ENCODE data around the gene COX7B2. TPM values are rescaled to one million over a fixed set of nuclear protein-coding genes. Genes with fewer than 3 reads are reported as not detected.

Gene COX7B2
- total RNA-seq, 2 experiments from 2014 or later = not detected

DNA sequence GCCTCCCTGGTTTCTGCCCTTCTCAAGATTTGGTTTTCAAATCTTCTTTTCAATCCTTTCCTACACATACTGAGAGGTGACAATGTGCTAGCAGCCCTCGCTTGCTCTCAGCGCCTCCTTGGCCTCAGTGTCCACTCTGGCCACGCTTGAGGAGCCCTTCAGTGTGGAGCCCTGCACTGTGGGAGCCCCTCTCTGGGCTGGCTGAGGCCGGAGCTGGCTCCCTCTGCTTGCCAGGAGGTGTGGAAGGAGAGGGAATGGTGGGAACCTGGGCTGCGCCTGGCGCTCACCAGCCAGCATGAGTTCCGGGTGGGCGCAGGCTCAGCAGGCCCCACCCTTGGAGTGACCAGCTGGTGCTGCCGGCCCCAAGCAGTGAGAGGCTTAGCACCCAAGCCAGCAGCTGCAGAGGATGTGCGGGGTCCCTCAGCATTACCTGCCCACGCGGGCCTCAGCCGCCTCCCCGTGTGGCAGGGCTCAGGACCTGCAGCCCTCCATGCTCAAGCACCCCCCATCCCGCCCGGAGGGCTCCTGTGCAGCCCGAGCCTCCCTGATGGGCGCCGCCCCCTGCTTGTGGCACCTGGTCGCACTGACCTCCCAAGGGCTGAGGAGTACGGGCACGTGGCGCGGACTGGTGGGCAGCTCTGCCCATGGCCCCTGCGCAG is 127.5 kb downstream of the COX7B2 start:
- H3K36me3 Mint-ChIP-seq (ENCODE audit: low read depth) = no peaks in the 10 kb centered on the region
- POLR2A ChIA-PET = no interaction called here
- DNase-seq = no peak
- H3K27me3 Mint-ChIP-seq = no peaks in the 10 kb centered on the region
- CTCF ChIA-PET = no interaction called here
- no peaks in the 10 kb centered on the region for H3K4me1 Mint-ChIP-seq
- no peak overlapping the region for H3K27ac Mint-ChIP-seq
- no peaks in the 10 kb centered on the region for H3K9me3 Mint-ChIP-seq
- no peak overlapping the region for H3K4me3 Mint-ChIP-seq

DNA sequence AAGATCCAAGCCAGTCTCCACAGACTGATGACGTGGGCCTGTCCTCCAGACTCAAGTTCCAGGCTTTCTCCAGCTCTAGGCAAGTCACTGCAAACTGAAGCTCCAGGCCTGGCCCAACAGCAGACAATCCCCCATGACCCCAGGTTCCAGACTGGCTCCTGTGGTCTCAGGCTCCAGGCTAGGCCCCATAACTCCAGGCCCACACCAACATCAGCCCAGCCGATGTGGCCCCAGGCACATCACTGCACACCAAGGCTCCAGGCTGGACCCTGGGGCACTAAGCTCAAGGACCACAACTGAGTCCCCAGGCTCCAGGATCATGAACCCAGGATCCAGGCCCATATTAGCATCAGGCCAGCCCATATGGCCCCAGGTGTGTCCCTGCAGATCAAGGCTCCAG is 143.6 kb downstream of the COX7B2 start:
- Mint-ChIP-seq H3K27me3 (no peaks in the 10 kb centered on the region), H3K4me1 (no peaks in the 10 kb centered on the region), H3K4me3 (no peak overlapping the region), H3K9me3 (peaks cover 2% of the 10 kb centered on the region), H3K27ac (no peak overlapping the region), H3K36me3 (ENCODE audit: low read depth) (no peaks in the 10 kb centered on the region)
- no peak for DNase-seq
- POLR2A ChIA-PET = no interaction called here
- CTCF ChIA-PET = no interaction called here

DNA sequence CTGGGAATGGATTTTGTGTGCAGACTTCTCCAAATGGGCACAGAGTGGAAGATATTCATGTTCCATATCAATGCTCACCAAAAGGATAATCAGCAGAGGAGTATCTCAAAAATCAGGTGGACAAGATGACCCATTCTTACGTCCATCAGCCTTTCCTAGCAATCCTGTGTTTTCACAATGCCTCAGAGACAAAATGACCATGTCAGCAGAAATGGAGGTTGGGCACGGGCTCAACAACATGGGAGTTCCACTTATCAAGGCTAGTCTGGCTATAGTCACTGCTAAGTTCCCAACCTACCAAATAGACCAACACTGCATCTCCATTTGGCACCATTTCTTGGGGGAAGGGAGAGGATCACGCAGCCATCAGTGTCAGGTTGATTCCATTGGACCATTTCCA is 179.0 kb downstream of the COX7B2 start:
- Mint-ChIP-seq H3K4me1 (no peaks in the 10 kb centered on the region), H3K27ac (no peak overlapping the region), H3K9me3 (peaks cover 4% of the 10 kb centered on the region), H3K27me3 (no peaks in the 10 kb centered on the region), H3K36me3 (ENCODE audit: low read depth) (no peaks in the 10 kb centered on the region), H3K4me3 (no peak overlapping the region)
- CTCF ChIA-PET = no interaction called here
- DNase-seq = no peak
- POLR2A ChIA-PET = no interaction called here

DNA sequence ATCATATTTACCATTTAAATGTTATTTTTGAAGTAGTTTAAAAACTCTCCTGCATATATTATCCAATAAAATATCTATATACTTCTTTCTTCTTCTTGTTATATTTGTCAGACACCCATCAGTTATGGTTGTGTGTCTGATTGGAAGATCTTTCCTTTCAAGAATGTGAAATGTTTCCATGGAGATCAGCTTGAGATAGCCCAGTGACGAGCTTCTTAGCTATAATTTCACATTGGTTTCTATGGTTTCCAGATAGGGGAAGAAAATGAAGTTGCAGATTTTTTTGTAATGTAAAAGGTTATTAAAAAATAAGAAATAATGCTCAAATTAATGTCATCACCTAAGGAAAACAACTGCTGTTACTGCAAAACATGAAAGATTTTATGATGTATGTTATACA is 189.0 kb downstream of the COX7B2 start:
- Mint-ChIP-seq H3K4me1 (no peaks in the 10 kb centered on the region), H3K4me3 (no peak overlapping the region), H3K27me3 (no peaks in the 10 kb centered on the region), H3K36me3 (ENCODE audit: low read depth) (no peaks in the 10 kb centered on the region), H3K27ac (no peak overlapping the region), H3K9me3 (no peaks in the 10 kb centered on the region)
- ChIA-PET POLR2A (no interaction called here), CTCF (no interaction called here)
- no peak for DNase-seq

DNA sequence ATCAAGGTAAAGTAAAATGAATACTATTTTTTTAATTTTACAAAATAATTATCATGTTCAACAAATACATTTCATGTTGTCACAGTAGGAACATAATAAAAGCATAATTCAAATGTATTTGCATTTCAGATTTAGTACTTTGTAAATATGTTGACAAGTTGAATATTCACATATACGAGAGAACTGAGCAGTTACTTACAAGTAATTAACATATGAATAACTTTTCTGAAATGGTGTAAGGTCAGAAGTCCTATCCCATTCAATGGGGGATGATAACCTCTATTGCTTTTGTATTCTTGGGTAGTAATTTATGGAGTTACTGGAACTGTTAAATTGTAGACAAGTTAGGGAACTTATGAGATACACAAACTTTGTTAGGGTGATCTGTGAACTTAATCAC is 191.1 kb downstream of the COX7B2 start:
- no peak overlapping the region for H3K4me3 Mint-ChIP-seq
- no peak overlapping the region for H3K27ac Mint-ChIP-seq
- no peaks in the 10 kb centered on the region for H3K36me3 Mint-ChIP-seq (ENCODE audit: low read depth)
- no peaks in the 10 kb centered on the region for H3K4me1 Mint-ChIP-seq
- no peaks in the 10 kb centered on the region for H3K27me3 Mint-ChIP-seq
- CTCF ChIA-PET = no interaction called here
- POLR2A ChIA-PET = no interaction called here
- DNase-seq = no peak
- H3K9me3 Mint-ChIP-seq = no peaks in the 10 kb centered on the region

DNA sequence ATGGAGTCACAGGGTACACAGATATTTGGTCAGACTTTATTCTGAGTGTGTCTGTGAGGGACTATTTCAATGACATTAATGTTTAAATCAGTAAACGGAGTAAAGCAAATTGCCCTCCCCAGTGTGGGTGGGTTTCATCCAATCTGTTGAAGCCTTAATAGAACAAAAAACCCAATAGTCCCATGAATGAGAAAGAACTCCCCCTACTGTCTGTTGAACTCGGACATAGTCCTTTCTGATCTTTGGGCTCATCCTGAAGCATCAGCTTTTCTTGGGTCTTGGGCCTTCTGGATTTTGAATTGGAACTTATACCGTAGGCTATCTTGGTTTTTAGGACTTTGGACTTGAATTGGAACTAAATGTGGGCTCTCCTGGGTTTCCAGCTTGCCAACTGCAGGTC is 193.6 kb downstream of the COX7B2 start:
- ChIA-PET CTCF (no interaction called here), POLR2A (no interaction called here)
- Mint-ChIP-seq H3K4me3 (no peak overlapping the region), H3K36me3 (ENCODE audit: low read depth) (no peaks in the 10 kb centered on the region), H3K27ac (no peak overlapping the region), H3K9me3 (no peaks in the 10 kb centered on the region), H3K27me3 (no peaks in the 10 kb centered on the region), H3K4me1 (no peaks in the 10 kb centered on the region)
- DNase-seq = no peak

DNA sequence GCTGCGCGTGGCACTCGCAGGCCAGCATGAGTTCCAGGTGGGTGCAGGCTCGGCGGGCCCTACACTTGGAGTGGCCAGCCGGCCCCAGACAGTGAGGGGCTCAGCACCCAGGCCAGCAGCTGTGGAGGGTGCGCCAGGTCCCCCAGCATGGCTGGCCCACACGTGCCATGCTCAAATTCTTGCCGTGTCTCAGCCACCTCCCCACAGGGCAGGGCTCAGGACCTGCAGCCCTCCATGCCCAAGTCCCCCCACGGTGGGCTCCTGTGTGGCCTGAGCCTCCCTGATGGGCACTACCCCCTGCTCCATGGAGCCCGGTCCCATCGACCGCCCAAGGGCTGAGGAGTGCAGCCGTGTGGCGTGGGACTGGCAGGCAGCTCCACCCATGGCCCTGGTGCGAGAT is 210.2 kb downstream of the COX7B2 start:
- ChIA-PET POLR2A (no interaction called here), CTCF (no interaction called here)
- Mint-ChIP-seq H3K27ac (no peak overlapping the region), H3K4me1 (no peaks in the 10 kb centered on the region), H3K4me3 (no peak overlapping the region), H3K27me3 (no peaks in the 10 kb centered on the region), H3K9me3 (peaks cover 14% of the 10 kb centered on the region), H3K36me3 (ENCODE audit: low read depth) (no peaks in the 10 kb centered on the region)
- no peak for DNase-seq

Other genes with a start within 250 kb of the COX7B2 start
- not detected for gene GABRA4, start 84.3 kb upstream of the COX7B2 start, total RNA-seq
- gene GABRB1, start 122.3 kb upstream of the COX7B2 start, total RNA-seq = not detected